ENCODE results near the gene CCR4.

Gene CCR4

GRCh38 chr3:32989171-32989570 lies 37.7 kb downstream of the CCR4 start:
- no peak for DNase-seq

GRCh38 chr3:32990116-32990515 lies 38.7 kb downstream of the CCR4 start:
- DNase-seq: no peak

GRCh38 chr3:32991781-32992180 lies 40.3 kb downstream of the CCR4 start:
- DNase-seq: no peak

GRCh38 chr3:32992310-32992686 lies 40.9 kb downstream of the CCR4 start:
- no peak for DNase-seq

GRCh38 chr3:32994045-32994444 lies 42.6 kb downstream of the CCR4 start:
- no peak for DNase-seq

GRCh38 chr3:32995098-32995497 lies 43.7 kb downstream of the CCR4 start:
- no peak for DNase-seq

GRCh38 chr3:32996048-32996754 lies 44.8 kb downstream of the CCR4 start:
- no peak for DNase-seq

GRCh38 chr3:32996755-32997091 lies 45.3 kb downstream of the CCR4 start:
- no peak for DNase-seq

GRCh38 chr3:32998631-32999451 lies 47.4 kb downstream of the CCR4 start:
- DNase-seq: no peak

GRCh38 chr3:33000691-33001385 lies 49.4 kb downstream of the CCR4 start:
- no peak for DNase-seq

GRCh38 chr3:33001889-33002288 lies 50.4 kb downstream of the CCR4 start:
- no peak for DNase-seq

GRCh38 chr3:33003308-33003707 lies 51.9 kb downstream of the CCR4 start:
- DNase-seq: no peak

GRCh38 chr3:33004205-33004604 lies 52.8 kb downstream of the CCR4 start:
- no peak for DNase-seq

GRCh38 chr3:33004961-33005360 lies 53.5 kb downstream of the CCR4 start:
- DNase-seq: no peak

Data from NCI-H345 (cell line).